Kidney capillary endothelial cell (primary cell): ENCODE measurements around the gene RP9.
A peak's percentile ranks its signal among the peaks of the same experiment; 100 is the strongest.
"Not testable (repeated sequence)": the region's sequence is repeated elsewhere in the genome, so short reads cannot be mapped to it uniquely, and the experiment has no call there.

Experiments used
- DNase-seq: peaks from one replicate; pipeline ENCODE4 v3.0.0-alpha.2; 2018; ENCODE audit warnings: low spot score

RP9 gene

DNA sequence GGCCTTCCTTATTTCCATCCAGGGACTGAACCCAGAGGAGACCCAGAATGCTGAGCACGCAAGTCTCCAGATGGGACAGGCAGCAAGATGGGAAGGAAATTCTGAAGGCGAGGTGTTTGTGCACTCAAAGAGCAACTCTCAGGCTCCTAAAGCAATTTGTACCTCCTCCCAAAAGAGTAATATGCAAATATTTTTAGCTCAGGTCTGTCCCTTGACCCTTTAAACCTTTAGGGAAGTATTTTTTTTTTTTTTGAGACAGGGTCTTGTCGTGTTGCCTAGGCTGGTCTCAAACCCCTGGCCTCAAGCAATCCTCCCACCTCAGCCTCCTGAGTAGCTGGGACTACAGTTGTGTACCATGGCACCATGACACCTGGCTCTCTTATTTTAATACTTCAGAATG lies 8.4 kb downstream of the RP9 start:
- no peak for DNase-seq

DNA sequence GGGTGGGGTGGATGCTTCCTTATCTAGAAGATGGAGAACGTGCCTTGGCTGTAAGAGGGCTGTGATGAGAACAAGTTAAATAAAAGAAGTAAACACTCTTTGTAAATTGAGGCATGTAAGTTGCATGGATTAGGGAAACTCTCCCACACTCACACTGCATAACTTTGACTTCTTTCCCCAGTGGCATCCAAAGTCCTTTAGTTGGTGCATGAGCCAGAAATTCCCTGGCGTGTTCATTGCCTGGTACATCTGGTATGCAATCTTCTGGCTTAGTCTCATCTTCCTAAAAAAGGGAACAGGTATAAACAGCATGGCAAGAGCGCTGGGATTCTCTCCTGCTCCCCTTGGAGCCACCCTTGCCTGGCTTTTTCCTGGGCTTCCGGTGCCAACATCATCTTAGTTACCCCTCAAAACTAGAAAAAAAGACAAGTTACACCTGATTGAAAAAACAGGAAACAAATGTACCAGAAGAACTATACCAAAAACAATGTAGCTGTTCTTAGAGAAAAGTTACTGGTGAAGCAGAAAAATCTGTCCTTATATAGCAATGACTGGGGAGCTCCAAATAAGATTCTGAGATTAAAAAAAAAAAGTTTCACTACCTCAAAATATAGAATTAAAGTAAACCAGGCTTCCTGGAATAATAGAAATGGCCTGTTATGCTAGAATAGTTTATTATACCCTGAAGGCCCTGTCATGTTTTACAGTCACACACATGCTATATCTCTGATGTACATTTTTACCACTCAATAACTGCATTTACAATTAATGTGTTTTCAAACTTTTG lies 9.9 kb downstream of the RP9 start:
- DNase-seq: no peak

GRCh38 chr7:33094745-33095275 lies 14.4 kb downstream of the RP9 start:
- DNase-seq: not testable (repeated sequence)

DNA sequence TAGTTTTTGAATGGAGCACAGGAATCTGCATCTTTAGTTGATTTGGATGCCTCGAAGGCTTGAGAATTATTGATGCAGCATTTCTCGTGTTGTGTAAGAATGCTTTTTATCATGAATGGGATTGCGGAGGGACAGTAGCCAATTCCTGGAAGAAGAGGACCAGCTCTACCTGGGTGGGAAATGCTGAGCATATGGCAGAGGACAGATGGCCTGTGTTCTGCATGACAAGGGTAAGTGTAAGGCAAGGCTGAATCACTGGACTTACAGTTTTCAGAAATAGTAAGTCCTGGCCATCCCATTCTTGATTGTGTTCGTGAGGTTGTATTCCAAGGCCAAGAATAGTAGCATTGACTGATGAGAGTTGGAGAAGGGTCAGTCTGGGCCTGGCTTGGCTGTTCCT lies 15.9 kb downstream of the RP9 start:
- no peak for DNase-seq

- DNase-seq: no peak
Measured at GRCh38 chr7:33091641-33092191, 17.5 kb downstream of the RP9 start.

DNA sequence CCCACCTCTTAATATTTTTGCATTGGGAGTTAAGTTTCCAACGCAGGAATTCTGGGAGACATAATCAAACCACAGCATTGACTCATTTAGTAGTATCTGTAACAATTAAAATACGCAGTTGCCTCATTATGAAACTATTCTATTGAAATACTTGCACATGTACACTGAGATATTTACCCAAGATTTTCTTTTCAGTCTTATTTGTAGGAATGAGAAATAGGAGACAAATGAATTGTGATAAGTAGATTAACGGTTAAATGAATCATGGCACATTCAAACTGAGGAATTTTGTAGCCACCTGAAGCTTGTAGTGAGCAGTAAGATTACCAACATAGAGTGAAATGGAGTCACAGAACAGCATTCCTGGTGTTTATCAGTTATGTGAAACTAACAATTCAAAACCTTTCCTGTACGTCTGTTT lies 18.1 kb downstream of the RP9 start:
- DNase-seq: no peak

GRCh38 chr7:33089142-33089541 lies 20.1 kb downstream of the RP9 start:
- DNase-seq: no peak

DNA sequence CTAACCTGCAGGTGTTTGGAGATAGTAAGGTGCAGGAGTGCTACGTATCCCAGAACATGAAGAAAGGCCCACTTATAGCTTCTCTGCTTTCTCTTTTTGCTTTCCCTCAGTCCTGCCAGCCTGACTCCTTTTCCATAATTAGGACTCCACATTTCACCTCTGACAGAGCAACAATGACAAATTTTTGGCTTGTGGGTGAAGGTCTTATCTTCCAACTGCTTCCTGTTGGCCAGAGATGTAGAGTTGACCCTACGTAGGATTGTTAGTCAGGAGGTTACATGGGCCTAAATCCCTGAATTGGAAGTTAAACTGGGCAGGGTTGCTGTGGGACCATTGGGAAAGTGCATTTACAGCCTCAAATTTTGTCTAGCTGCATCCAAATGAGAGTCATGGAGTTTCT lies 21.3 kb downstream of the RP9 start:
- DNase-seq: no peak

- no peak for DNase-seq
Measured at GRCh38 chr7:33087356-33087755, 21.8 kb downstream of the RP9 start.

GRCh38 chr7:33079763-33080690 lies 29.2 kb downstream of the RP9 start:
- DNase-seq: no peak

- no peak for DNase-seq
Measured at GRCh38 chr7:33079096-33079495, 30.1 kb downstream of the RP9 start.

- DNase-seq: no peak
Measured at GRCh38 chr7:33076737-33077136, 32.5 kb downstream of the RP9 start.

DNA sequence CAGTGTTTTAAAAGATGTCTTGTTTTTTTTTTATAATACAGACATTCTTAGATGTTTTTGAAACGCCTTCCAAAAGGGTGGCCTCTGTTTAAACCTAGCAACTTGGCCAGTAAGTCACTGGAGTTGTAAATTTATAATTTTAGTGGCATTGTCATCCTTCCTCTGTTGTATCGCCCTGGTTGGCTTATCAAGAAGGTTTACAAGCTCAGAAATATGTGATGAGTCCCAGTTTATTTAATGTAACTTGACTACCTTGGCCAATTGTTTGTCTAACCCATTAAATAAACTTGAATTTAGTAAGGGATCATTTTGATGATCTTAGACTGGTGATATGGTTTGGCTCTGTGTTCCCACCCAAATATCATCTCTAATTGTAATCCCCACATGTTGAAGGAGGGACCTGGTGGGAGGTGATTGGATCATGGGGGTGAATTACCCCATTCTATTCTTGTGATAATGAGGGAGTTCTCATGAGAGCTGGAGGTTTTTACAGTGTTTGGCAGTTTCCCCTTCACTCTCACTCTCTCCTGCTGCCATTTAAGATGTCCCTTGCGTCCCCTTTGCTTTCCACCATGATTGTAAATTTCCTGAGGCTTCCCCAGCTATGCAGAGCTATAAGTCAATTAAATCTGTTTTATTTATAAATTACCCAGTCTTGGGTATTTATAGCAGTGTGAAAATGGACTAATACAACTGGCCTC lies 33.2 kb downstream of the RP9 start:
- DNase-seq: no peak

- DNase-seq: no peak
Measured at GRCh38 chr7:33073243-33073642, 36.0 kb downstream of the RP9 start.

DNA sequence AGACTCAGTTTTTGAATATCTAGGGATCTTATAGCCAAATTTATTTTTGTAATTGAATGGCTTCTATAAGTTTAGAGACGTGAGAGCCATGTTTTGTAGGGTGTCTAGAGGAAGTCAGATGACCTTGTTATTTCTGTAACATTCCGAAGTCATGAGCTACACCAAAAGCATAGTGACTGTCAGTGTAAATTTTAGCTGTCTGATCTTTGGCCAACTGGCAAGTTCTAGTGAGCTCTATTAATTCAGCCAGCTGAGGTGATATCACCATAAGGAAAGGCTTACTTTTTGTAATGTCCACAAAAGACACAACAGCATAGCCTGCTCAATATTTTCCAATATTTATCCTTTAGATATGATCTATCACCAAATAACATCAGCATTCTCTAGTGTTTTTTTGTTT lies 36.7 kb downstream of the RP9 start:
- DNase-seq: peak; percentile 68

GRCh38 chr7:33070831-33071230 lies 38.4 kb downstream of the RP9 start:
- no peak for DNase-seq

DNA sequence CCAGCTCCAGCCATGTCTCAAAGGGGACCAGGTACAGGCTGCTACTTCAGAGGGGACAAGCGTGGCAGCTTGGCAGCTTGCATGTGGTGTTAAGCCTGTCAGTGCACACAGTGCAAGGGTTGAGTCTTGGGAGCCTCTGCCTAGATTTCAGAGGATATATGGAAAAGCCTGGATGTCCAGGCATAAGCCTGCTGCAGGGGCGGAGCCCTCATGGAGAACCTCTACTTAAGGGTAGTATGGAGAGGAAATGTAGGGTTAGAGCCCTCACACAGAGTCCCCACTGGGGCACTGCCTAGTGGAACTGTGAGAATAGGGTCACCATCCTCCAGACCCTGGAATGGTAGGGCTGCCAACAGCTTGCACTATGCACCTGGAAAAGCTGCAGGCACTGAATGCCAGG lies 38.9 kb downstream of the RP9 start:
- DNase-seq: no peak

DNA sequence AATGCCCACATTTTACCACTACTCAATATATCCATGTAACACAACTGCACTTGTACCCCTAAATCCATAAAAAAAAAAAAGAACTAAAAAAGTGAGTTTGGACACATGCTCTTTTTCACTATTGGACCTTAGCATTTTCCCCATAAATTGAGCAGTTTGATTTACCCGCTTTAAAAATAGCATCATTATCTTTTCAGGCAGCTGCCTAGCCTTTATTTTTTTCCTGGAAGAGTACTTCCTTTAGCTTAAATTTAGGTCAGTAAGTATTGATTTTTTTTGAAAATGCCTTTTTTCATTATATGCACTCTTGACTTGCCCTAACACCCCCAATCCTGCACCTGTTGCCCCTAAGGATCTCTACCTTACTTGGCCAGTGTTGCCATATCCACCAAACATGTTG lies 41.3 kb downstream of the RP9 start:
- no peak for DNase-seq

DNA sequence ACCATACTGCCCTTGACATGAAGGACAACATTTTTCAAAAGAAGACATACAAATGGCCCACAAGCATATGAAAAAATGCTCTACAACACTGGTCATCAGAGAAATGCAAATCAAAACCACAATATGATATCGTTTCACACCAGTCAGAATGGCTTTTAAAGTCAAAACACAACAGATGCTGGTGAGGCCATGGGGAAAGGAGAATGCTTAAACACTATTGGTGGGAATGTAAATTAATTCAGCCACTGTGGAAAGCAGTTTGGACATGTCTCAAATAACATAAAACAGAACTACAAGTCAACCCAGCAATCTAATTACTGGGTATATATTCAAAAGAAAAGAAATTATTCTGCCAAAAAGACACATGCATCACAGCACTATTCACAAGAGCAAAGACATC lies 42.4 kb downstream of the RP9 start:
- no peak for DNase-seq

DNA sequence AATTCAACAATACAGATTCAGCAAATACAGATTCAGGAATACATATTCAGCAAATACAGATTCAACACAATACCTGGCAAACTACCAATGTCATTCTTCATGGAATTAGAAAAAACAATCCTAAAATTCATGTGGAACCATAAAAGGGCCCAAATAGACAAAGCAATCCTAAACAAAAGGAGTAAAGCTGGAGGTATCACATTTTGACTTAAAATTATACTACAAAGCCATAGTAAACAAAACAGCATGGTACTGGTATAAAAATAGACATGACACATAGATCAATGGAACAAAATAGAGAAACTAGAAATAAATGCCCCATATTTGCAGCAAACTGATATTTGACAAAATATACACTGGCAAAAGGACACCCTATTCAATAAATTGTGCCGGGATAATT lies 43.2 kb downstream of the RP9 start:
- no peak for DNase-seq

DNA sequence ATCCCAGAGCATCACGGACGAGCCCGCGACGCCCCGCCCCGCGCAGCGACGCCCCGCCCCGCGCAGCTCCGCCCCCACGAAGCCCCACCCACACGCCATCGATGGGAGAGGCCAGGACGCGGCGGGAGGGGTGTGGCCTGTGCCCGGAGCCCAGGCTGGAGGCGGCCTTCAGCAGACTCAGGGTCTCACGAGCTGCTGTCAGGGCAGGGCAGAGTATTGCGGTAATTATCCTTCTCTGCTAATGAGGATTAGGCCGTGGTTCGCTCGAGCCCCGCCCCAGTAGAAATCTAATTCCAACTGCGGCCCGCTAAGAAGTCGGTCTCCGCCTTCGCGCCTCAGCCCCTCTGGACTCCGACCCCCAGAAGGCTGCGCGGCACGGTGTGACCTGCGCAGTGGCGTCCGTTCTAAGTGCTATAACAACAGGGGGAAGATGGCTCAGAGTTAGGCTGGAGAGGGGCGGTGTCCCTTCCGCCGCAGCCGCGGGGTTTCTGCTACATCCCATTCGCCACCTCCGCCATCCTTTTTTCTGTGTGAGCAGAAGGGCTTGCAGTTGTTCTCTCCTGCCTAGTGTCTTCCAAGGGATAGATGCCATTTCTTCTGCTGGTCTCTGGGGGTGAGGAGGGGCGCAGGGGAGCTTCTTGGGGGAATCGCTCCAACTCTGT lies 46.3 kb downstream of the RP9 start:
- peak; percentile 95 for DNase-seq
